ENCODE results near the gene SPATS2. TPM values are rescaled to one million over a fixed set of nuclear protein-coding genes. Genes with fewer than 3 reads are reported as not detected.
A peak's percentile ranks its signal among the peaks of the same experiment; 100 is the strongest.

SPATS2 gene
- total and polyA plus RNA-seq, 2 of the 4 experiments (the other 2 are of a cell fraction), result 50.6 to 63.3 TPM

- Histone ChIP-seq H3K27ac (ENCODE audit: insufficient read depth, low read length) (no peak overlapping the region), H4K8ac (ENCODE audit: low read depth in 2 of 2, low read length in 2 of 2) (peak overlapping the region in 1 of 2 experiments; percentile 26; a peak in 1 of 4 replicates), H3K27me3 (ENCODE audit: control insufficient read depth, insufficient read depth, low read length) (no peaks in the 10 kb centered on the region), H3K4me1 (ENCODE audit: control insufficient read depth, insufficient read depth, low read length) (peaks cover 6% of the 10 kb centered on the region; the same call in 1 of the 2 replicates), H2BK15ac (ENCODE audit: low read depth, low read length) (no peak overlapping the region; the same call in 2 of the 3 replicates), H3K79me1 (ENCODE audit: low read depth in 1 of 2, low read length in 2 of 2) (peaks cover 3 to 20% of the 10 kb centered on the region in 2 experiments; a peak in 2 of 4 replicates), H3K9me1 (ENCODE audit: insufficient read depth, low read length) (peaks cover 4% of the 10 kb centered on the region; the same call in 1 of the 2 replicates), H2BK20ac (ENCODE audit: low read depth, low read length) (peak overlapping the region; percentile 58; the same call in 1 of the 2 replicates), H3K36me3 (ENCODE audit: control insufficient read depth, insufficient read depth, low read length) (no peaks in the 10 kb centered on the region), H3K4me3 (ENCODE audit: insufficient read depth, low read depth, low read length) (no peak overlapping the region), H3K9me3 (ENCODE audit: control insufficient read depth, insufficient read depth, low read length) (no peaks in the 10 kb centered on the region), H4K5ac (ENCODE audit: low read depth, low read length) (no peak overlapping the region), H2AK9ac (replicated peaks; ENCODE audit: low read depth, low read length, poor library complexity) (no peak overlapping the region), H3K56ac (ENCODE audit: extremely low read depth, insufficient read depth, low read length) (no peak overlapping the region), H4K20me1 (ENCODE audit: insufficient read depth, low read length) (peaks cover 5% of the 10 kb centered on the region; the same call in 1 of the 2 replicates), H3K9ac (ENCODE audit: low read depth, low read length) (no peak overlapping the region), H2BK120ac (ENCODE audit: low read depth, low read length) (peak overlapping the region; percentile 28; the same call in 1 of the 2 replicates), H2AFZ (replicated peaks; ENCODE audit: low read length, poor library complexity) (peak overlapping the region; percentile 34), H3K14ac (replicated peaks; ENCODE audit: low read depth, low read length) (peak overlapping the region; percentile 47; the same call in 1 of the 2 replicates), H2BK5ac (ENCODE audit: low read depth, low read length, poor library complexity, severe bottlenecking) (peak overlapping the region; percentile 61), H3K4ac (ENCODE audit: low read depth, low read length) (no peak overlapping the region), H2AK5ac (ENCODE audit: low read depth, low read length) (no peak overlapping the region), H3K18ac (ENCODE audit: low read depth, low read length) (no peak overlapping the region), H3K4me2 (ENCODE audit: low read depth, low read length) (peak overlapping the region; percentile 30; the same call in 1 of the 2 replicates), H3K23ac (ENCODE audit: low read depth, low read length) (no peak overlapping the region), H4K91ac (ENCODE audit: insufficient read depth, low read depth, low read length) (no peak overlapping the region; the same call in 1 of the 2 replicates)
- no peak for TF ChIP-seq BHLHE40 (IDR thresholded peaks at IDR 0.05; ENCODE audit: low read depth, low read length)
- TF ChIP-seq, protein P1, sequence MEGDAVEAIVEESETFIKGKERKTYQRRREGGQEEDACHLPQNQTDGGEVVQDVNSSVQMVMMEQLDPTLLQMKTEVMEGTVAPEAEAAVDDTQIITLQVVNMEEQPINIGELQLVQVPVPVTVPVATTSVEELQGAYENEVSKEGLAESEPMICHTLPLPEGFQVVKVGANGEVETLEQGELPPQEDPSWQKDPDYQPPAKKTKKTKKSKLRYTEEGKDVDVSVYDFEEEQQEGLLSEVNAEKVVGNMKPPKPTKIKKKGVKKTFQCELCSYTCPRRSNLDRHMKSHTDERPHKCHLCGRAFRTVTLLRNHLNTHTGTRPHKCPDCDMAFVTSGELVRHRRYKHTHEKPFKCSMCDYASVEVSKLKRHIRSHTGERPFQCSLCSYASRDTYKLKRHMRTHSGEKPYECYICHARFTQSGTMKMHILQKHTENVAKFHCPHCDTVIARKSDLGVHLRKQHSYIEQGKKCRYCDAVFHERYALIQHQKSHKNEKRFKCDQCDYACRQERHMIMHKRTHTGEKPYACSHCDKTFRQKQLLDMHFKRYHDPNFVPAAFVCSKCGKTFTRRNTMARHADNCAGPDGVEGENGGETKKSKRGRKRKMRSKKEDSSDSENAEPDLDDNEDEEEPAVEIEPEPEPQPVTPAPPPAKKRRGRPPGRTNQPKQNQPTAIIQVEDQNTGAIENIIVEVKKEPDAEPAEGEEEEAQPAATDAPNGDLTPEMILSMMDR (conservative IDR thresholded peaks at IDR 0.05; ENCODE audit: low read depth, low read length), result no peak
- no peak for TF ChIP-seq RFX5 (IDR thresholded peaks at IDR 0.05; ENCODE audit: low read depth, low read length)
- TF ChIP-seq MXI1 (IDR thresholded peaks at IDR 0.05; ENCODE audit: borderline replicate concordance, low read depth, low read length), result no peak
- TF ChIP-seq CEBPB (IDR thresholded peaks at IDR 0.05; ENCODE audit: low read depth, low read length), result peak; percentile 98
- peak; percentile 90 for DNase-seq
- dilution Hi-C loops (cut with HindIII; ENCODE audit: low sequenced_read_pairs, unreplicated experiment) (loop anchor here (25.0 kb wide), 1 partner anchor 147 kb away; no protein-coding TSS in a partner anchor), in situ Hi-C loops (cut with MboI; ENCODE audit: low sequenced_read_pairs) (loop anchor here (5.0 kb wide), 1 partner anchor 142 kb away; no protein-coding TSS in a partner anchor), intact Hi-C loops (cut with micrococcal nuclease) (no loop called here)
- BruUV-seq (replicated peaks), result no TSS peak
- ATAC-seq (ENCODE audit: low read depth), result no peak
- POLR2A ChIA-PET (ENCODE audit: unreplicated experiment), result no interaction called here
- CTCF ChIA-PET, result interaction anchor here (0.6 kb wide), 1 partner anchor 85 kb away, joined by 3 read pairs; no protein-coding TSS in a partner anchor
- no CpG with 5 or more reads among the region's 1 CpG for WGBS, 2 experiments (ENCODE audit: extremely low coverage in 2 of 2, insufficient read length in 1 of 2)
These were observed 2.3 kb upstream of the SPATS2 start for GRCh38 chr12:49364989-49365388.

Data from IMR-90 (cell line).